Measurements from ENCODE around the gene MEFV. TPM values are rescaled to one million over a fixed set of nuclear protein-coding genes. Genes with fewer than 3 reads are reported as not detected.
A peak's percentile ranks its signal among the peaks of the same experiment; 100 is the strongest.

MEFV gene
- total and polyA plus RNA-seq, 2 of the 13 experiments (the other 11 are each of a cell fraction or from before 2014, with no cell fraction given): 0.22 TPM; not detected in 1

GRCh38 chr16:3264137-3265036, 8.0 kb upstream of the MEFV start (continued):
- TF ChIP-seq RCOR2 (CRISPR knock-in tag; IDR thresholded peaks at IDR 0.05) (no peak), PAF1 (CRISPR knock-in tag; IDR thresholded peaks at IDR 0.05) (no peak), EP300 (IDR thresholded peaks at IDR 0.05; ENCODE audit: low read depth in 2 of 2, low read length in 2 of 2) (no peak), EP300 (CRISPR knock-in tag; IDR thresholded peaks at IDR 0.05; ENCODE audit: borderline replicate concordance) (no peak), SALL1 (CRISPR knock-in tag; IDR thresholded peaks at IDR 0.05) (peak; percentile 79), ZNF263 (CRISPR knock-in tag; IDR thresholded peaks at IDR 0.05) (no peak), ZNF543 (CRISPR knock-in tag; IDR thresholded peaks at IDR 0.05) (no peak; the same call in 1 of the 2 replicates), HNF4G (IDR thresholded peaks at IDR 0.05; ENCODE audit: borderline replicate concordance, low read depth, low read length) (no peak), HNF4G (CRISPR knock-in tag; IDR thresholded peaks at IDR 0.05; ENCODE audit: borderline replicate concordance, low read depth) (no peak), MBD4 (IDR thresholded peaks at IDR 0.05; ENCODE audit: borderline replicate concordance, low read length) (no peak), CTCF (CRISPR knock-in tag; IDR thresholded peaks at IDR 0.05) (peak; percentile 56), ZNF740 (CRISPR knock-in tag; IDR thresholded peaks at IDR 0.05) (no peak), ZNF768 (CRISPR knock-in tag; IDR thresholded peaks at IDR 0.05) (peak; percentile 29; the same call in 1 of the 2 replicates), HNRNPK (IDR thresholded peaks at IDR 0.05; ENCODE audit: low read depth, low read length, poor library complexity, severe bottlenecking) (peak; percentile 32), ZFP62 (CRISPR knock-in tag; IDR thresholded peaks at IDR 0.05) (no peak), GABPB1 (CRISPR knock-in tag; IDR thresholded peaks at IDR 0.05) (peak; percentile 90)
- TF ChIP-seq, protein P1, sequence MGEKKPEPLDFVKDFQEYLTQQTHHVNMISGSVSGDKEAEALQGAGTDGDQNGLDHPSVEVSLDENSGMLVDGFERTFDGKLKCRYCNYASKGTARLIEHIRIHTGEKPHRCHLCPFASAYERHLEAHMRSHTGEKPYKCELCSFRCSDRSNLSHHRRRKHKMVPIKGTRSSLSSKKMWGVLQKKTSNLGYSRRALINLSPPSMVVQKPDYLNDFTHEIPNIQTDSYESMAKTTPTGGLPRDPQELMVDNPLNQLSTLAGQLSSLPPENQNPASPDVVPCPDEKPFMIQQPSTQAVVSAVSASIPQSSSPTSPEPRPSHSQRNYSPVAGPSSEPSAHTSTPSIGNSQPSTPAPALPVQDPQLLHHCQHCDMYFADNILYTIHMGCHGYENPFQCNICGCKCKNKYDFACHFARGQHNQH (CRISPR knock-in tag; IDR thresholded peaks at IDR 0.05): 0 out of 2 replicates have a peak, but pooled peaks have one; percentile 4
- TF ChIP-seq, protein P2, sequence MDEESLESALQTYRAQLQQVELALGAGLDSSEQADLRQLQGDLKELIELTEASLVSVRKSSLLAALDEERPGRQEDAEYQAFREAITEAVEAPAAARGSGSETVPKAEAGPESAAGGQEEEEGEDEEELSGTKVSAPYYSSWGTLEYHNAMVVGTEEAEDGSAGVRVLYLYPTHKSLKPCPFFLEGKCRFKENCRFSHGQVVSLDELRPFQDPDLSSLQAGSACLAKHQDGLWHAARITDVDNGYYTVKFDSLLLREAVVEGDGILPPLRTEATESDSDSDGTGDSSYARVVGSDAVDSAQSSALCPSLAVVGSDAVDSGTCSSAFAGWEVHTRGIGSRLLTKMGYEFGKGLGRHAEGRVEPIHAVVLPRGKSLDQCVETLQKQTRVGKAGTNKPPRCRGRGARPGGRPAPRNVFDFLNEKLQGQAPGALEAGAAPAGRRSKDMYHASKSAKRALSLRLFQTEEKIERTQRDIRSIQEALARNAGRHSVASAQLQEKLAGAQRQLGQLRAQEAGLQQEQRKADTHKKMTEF (CRISPR knock-in tag; IDR thresholded peaks at IDR 0.05): peak; percentile 34
- TF ChIP-seq, protein P3, sequence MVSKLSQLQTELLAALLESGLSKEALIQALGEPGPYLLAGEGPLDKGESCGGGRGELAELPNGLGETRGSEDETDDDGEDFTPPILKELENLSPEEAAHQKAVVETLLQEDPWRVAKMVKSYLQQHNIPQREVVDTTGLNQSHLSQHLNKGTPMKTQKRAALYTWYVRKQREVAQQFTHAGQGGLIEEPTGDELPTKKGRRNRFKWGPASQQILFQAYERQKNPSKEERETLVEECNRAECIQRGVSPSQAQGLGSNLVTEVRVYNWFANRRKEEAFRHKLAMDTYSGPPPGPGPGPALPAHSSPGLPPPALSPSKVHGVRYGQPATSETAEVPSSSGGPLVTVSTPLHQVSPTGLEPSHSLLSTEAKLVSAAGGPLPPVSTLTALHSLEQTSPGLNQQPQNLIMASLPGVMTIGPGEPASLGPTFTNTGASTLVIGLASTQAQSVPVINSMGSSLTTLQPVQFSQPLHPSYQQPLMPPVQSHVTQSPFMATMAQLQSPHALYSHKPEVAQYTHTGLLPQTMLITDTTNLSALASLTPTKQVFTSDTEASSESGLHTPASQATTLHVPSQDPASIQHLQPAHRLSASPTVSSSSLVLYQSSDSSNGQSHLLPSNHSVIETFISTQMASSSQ (IDR thresholded peaks at IDR 0.05; ENCODE audit: low read depth): peak; percentile 24; the same call in 1 of the 2 replicates
- TF ChIP-seq, protein P3 (CRISPR knock-in tag; IDR thresholded peaks at IDR 0.05; ENCODE audit: borderline replicate concordance): no peak; the same call in 1 of the 2 replicates
